HL-60 (cell line): Measurements from ENCODE around the gene CD207.

Experiments
- DNase-seq, 2 experiments: peaks; one replicate each; pipeline ENCODE4 v3.0.0-alpha.2; 2010 to 2020; ENCODE audit warnings: low read depth in 1 of 2, low spot score in 1 of 2
- H3K27ac ChIP-seq: fragments of 250-450 bp; sonication (Bioruptor Pico); replicated peaks from 2 replicates; pipeline ENCODE4 v1.5.1; 2020; ENCODE audit warnings: mild to moderate bottlenecking, moderate library complexity
- H3K27me3 ChIP-seq: fragments of 250-450 bp; sonication (Bioruptor Pico); 2 replicates; pipeline ENCODE4 v1.5.1; 2021; ENCODE audit warnings: mild to moderate bottlenecking, moderate library complexity; ENCODE audit not compliant: insufficient read depth, poor library complexity, severe bottlenecking
- H3K4me3 ChIP-seq: replicated peaks from 2 replicates; pipeline ENCODE4 v1.5.1; 2011; ENCODE audit warnings: mild to moderate bottlenecking, control low read depth, low read length; ENCODE audit not compliant: insufficient read depth
- CTCF ChIP-seq: IDR thresholded peaks from one replicate; pipeline ENCODE4 v1.5.1; 2011; ENCODE audit warnings: low read length, control low read depth, inconsistent platforms; ENCODE audit not compliant: insufficient read depth
- GABPA ChIP-seq: IDR thresholded peaks from 2 replicates; pipeline ENCODE4 v1.6.1; 2012; ENCODE audit warnings: low read depth
- POLR2AphosphoS5 ChIP-seq: IDR thresholded peaks from 2 replicates; pipeline ENCODE4 v1.6.1; 2012; ENCODE audit warnings: low read depth
- SPI1 ChIP-seq: IDR thresholded peaks from 2 replicates; pipeline ENCODE4 v1.6.1; 2012; ENCODE audit warnings: low read depth, mild to moderate bottlenecking, borderline replicate concordance
- TF ChIP-seq, protein P1 (sequence below): IDR thresholded peaks from 2 replicates; pipeline ENCODE4 v1.6.1; 2012; ENCODE audit warnings: low read depth; ENCODE audit not compliant: insufficient replicate concordance

CD207 gene

GRCh38 chr2:70834106-70834505, 1.5 kb downstream of the CD207 start:
- TF ChIP-seq, protein P1, sequence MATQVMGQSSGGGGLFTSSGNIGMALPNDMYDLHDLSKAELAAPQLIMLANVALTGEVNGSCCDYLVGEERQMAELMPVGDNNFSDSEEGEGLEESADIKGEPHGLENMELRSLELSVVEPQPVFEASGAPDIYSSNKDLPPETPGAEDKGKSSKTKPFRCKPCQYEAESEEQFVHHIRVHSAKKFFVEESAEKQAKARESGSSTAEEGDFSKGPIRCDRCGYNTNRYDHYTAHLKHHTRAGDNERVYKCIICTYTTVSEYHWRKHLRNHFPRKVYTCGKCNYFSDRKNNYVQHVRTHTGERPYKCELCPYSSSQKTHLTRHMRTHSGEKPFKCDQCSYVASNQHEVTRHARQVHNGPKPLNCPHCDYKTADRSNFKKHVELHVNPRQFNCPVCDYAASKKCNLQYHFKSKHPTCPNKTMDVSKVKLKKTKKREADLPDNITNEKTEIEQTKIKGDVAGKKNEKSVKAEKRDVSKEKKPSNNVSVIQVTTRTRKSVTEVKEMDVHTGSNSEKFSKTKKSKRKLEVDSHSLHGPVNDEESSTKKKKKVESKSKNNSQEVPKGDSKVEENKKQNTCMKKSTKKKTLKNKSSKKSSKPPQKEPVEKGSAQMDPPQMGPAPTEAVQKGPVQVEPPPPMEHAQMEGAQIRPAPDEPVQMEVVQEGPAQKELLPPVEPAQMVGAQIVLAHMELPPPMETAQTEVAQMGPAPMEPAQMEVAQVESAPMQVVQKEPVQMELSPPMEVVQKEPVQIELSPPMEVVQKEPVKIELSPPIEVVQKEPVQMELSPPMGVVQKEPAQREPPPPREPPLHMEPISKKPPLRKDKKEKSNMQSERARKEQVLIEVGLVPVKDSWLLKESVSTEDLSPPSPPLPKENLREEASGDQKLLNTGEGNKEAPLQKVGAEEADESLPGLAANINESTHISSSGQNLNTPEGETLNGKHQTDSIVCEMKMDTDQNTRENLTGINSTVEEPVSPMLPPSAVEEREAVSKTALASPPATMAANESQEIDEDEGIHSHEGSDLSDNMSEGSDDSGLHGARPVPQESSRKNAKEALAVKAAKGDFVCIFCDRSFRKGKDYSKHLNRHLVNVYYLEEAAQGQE: no peak
- no peak for TF ChIP-seq SPI1
- TF ChIP-seq CTCF: no peak
- TF ChIP-seq GABPA: no peak
- no peak for TF ChIP-seq POLR2AphosphoS5
- H3K27me3 ChIP-seq: no peaks in the 10 kb centered on the region
- H3K4me3 ChIP-seq: no peak overlapping the region
- DNase-seq: no peak
- no peak overlapping the region for H3K27ac ChIP-seq

DNA sequence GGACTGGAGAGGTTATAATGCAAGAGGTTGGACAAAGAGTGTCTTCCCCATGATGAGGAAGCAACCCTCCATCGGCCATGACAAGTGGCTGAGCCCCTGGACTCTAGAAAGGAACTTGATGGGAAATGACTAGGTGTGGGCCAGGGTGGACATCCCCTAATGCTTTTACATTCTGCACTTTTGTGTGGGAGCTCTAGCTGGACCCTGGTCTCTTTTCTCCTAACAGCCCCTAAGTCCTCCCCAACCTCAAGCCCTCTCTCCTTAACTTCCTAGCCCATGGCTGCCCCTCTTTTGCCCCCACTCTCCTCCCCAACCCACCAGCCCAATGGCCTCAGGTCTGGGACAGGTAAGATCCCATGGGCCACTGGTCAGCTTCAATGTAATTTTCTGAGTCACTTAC, 2.4 kb downstream of the CD207 start:
- no peaks in the 10 kb centered on the region for H3K27me3 ChIP-seq

GRCh38 chr2:70832386-70832785, 3.2 kb downstream of the CD207 start:
- TF ChIP-seq GABPA (no peak), CTCF (no peak), POLR2AphosphoS5 (no peak), SPI1 (no peak)
- TF ChIP-seq, protein P1: no peak
- Histone ChIP-seq H3K4me3 (no peak overlapping the region), H3K27me3 (no peaks in the 10 kb centered on the region), H3K27ac (no peak overlapping the region)
- DNase-seq: no peak

More for the DNA sequence above, 2.4 kb downstream of the CD207 start:
- H3K27ac ChIP-seq: no peak overlapping the region
- DNase-seq: no peak
- no peak overlapping the region for H3K4me3 ChIP-seq
- TF ChIP-seq CTCF (no peak), POLR2AphosphoS5 (no peak), SPI1 (no peak), GABPA (no peak)
- TF ChIP-seq, protein P1: no peak
